Neuronal stem cell (in vitro differentiated cells): ENCODE measurements around the gene ZACN.

Source experiments
- small RNA-seq: library from polyadenylated mRNA; stranded (forward); fragments of <200 nt; extraction: miRNeasy Mini kit (QIAGEN cat#:217004); gene quantifications from one replicate; pipeline ENCODE3, GENCODE V24; 2013; ENCODE audit not compliant: insufficient read depth

The ZACN gene

Small RNA genes lying within 50 kb of the gene (small RNA-seq; reads per million reads assigned to genes)
- gene MIR6868 = 3.9 reads per million, percentile 6 among the genes with 10 or more reads in this experiment
